HG03139 (cell line): ENCODE results near the gene CENPS.
"Not testable (repeated sequence)": the region's sequence is repeated elsewhere in the genome, so short reads cannot be mapped to it uniquely, and the experiment has no call there.

Source experiments
- ATAC-seq: cut with Tn5 transposase; IDR thresholded peaks from one replicate; pipeline ENCODE4 v1.9.1; 2021; ENCODE audit not compliant: unreplicated experiment

The CENPS gene

DNA sequence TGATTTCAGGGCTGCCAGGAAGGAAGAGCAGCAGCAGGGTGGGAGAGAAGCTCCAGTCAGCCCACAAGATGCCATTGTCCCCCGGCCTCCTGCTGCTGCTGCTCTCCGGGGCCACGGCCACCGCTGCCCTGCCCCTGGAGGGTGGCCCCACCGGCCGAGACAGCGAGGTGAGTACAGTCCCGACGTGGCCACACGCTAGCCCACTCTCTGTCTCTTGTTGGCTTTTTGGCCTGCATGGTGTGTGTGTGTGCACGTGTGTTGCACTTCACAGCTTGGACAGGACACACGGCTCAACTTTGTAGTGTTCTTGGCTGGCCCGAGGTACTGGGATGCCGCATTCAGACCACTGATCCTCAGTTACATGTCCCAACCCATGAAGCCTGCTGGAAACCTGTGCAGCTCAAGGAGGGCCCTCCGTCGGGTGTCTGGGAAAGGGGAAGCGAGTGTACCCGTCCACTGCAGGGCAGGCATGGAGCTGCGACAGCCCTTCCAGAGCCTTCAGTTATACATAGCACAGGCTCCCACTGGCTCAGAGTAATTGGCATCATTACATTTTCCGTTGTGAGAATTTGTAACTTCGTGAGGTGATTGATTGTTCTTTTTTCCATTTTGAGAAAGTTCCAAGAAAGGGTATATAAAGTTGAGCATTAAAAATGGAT is 20.1 kb downstream of the CENPS start:
- ATAC-seq, result no peak

DNA sequence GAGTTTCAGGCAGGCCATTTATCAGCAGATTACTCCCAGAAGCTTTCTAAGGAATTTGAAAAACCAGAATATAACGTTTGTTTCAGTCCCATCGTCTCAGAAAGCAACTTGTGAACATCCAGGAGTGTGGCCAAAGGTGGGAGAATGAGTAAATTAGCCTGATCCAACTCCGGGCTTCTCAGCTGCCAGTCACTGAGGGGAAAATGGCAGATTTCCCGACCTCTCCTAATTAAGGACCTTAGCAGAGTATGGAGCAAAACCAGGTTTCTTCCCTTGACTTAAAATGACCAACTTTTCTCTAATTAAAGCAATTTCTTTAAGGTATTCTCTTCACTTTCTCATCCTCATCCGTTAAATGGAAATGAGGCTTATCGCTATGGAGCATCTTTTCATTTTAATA is 20.6 kb downstream of the CENPS start:
- ATAC-seq, result no peak

DNA sequence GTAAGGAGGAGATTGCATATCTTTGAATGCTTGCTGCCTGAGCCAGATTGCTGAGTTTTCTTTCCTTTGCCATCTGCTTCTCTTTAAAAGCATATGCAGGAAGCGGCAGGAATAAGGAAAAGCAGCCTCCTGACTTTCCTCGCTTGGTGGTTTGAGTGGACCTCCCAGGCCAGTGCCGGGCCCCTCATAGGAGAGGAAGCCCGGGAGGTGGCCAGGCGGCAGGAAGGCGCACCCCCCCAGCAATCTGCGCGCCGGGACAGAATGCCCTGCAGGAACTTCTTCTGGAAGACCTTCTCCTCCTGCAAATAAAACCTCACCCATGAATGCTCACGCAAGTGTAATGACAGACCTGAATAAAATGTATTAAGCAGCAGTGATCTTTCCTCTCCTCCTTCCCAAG is 21.1 kb downstream of the CENPS start:
- ATAC-seq, result no peak

DNA sequence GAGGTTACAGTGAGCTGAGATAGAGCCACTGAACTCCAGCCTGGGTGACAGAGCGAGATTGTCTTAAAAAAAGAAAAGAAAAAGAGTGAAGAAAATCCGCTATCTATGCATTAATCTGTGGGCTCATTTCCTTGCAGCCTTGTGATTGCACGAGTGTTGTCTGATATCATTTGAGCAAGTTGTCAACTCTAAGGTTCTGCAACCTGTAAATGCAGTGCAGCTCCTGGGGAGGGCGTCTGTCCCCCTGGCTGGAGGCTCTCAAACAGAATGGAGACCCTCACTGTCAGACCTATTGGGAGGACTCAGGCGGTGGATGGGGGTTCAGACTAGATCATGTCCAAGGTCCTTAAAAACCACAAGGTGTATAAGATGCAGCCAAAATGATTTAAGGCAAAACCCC is 25.8 kb downstream of the CENPS start:
- no peak for ATAC-seq

DNA sequence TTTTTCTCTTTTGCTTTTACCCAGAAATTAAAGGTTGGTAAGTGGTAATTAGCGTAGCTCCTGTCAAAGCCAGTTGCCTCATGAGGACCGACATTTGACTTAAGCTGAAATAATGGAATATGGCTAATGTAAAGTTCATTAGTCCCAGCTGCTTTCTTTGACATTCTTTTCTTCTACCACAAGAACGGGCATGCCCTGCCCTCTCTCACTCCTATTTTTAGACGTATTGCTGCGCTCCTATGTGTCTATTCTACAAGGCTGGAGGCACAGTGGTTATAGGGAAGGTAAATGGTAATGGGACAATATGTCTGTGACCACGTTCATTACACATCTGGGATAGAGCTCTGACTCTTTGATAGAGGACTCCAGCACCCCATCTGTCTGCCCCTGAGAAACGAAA is 26.4 kb downstream of the CENPS start:
- ATAC-seq, result no peak

DNA sequence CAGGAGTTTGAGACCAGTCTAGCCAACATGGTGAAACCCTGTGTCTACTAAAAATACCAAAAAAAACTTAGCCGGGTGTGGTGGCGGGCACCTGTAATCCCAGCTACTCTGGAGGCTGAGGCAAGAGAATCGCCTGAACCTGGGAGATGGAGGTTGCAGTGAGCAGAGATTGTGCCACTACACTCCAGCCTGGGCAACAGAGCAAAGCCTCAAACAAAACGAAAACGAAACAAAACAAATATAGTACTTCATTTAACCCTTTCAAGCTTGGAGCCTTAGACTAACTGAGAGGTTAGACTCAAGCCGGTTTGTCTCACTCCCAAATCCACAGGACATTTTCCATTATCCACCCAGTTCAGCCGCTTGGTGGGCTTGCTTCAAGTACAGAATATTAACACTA is 27.2 kb downstream of the CENPS start:
- ATAC-seq, result not testable (repeated sequence)

GRCh38 chr1:10457875-10458274 is 27.6 kb downstream of the CENPS start:
- no peak for ATAC-seq

DNA sequence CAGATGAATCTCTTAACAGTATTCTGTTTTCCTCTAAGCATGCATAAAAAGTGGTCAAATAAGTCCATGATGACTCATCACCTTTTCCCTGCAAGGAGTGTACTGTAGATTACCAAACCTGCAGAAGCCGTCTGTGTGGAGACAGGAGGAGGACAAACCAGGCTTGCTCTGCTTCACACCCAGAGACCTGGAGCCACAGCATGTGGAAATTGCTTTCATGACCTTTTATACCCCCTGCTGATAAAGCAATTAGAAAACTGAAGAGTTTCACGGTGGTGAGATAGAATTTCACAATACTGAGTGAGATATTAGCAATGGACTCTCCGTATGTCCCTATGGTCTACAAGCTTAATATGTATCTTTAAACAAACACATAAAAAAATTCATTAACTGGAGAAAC is 29.0 kb downstream of the CENPS start:
- no peak for ATAC-seq

GRCh38 chr1:10467078-10467477 is 36.8 kb downstream of the CENPS start:
- ATAC-seq, result no peak

DNA sequence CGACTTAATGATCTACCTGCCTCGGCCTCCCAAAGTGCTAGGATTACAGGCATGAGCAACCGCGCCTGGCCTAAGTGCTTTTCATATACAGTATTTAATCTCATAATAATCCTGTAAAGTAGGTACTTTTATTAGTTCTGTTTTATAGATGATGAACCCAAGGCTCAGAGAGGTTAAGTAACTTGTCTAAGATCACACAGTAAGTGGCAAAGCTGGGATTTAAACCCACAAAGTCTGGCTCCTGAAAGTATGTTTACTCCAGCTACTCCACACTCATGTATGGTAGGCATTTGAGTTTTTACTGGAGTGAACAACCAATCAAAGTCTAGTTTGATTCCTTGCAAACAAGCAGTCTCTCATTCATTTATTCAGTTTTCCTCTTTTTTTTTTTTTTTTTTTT is 39.8 kb downstream of the CENPS start:
- no peak for ATAC-seq

GRCh38 chr1:10471411-10472219 is 41.4 kb downstream of the CENPS start:
- no peak for ATAC-seq

DNA sequence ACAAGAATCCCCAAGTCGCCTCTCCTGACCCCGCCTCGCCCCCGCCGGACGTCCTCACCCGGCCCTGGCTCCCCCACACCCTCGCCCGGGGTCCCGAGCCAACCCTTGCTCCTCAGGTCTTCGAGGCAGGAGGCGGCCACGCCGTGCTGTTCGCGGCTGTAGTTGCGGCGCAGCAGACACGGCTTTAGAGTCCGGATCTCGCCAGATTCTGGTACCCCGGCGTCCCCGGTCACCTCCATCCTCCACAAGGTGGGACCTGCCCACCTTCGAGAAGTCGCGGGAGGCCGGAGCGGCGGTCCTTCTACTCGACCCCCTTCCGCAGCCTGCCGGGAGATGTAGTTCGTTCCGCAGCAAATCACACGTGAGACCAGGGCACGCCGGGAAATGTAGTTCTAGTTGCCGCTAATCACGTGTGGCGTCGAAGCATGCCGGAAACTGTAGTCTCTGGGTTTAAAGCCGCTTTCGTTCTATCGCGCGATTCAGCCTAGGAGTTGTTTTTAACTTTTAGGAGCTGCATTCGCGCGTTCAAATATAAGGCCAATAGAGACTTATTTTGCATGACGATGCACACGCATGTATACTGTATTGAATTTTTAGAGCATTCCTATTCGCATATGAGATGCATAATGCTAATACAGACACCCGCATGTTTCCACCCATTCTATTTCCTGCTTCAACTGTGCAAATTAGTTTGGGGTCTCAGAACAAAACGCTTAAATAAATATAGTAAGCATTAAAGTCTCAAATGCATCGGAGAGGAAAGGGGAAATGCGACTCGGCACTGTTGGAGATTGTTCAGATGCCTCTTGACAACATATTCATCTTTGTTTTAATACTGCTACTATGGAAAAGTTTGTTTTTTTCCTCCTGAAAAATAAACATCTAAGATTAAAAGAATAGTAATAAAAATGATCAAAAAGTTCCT is 42.2 kb downstream of the CENPS start, which contains the start of gene DFFA:
DFFA (minus strand) TSS at position 310 of the 925 bp plus-strand sequence; CDS start at position 239, 71 bp downstream.
- ATAC-seq, result peak; percentile 67

DNA sequence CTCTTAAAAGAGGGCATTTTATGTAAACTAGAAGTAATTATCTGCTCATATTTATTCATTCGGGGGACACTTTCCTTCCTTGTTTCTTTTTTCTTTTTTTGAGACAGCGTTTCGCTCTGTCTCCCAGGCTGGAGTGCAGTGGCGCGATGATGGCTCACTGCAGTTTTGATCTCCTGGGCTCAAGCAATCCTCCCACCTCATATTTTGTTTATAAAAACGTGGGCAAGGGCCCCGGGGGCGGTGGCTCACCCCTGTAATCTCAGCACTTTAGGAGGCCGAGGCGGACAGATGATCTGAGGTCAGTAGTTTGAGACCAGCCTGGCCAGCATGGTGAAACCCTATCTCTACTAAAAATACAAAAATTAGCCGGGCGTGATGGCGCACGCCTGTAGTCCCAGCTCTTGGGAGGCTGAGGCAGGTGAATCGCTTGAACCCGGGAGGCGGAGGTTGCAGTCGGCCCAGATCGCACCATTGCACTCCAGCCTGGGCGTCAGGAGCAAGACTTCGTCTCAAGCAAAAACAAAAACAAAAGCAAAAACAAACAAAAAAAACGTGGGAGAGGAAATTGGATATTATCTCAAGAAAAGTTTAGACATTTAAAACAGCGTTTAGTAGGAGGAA is 43.0 kb downstream of the CENPS start:
- ATAC-seq, result no peak

DNA sequence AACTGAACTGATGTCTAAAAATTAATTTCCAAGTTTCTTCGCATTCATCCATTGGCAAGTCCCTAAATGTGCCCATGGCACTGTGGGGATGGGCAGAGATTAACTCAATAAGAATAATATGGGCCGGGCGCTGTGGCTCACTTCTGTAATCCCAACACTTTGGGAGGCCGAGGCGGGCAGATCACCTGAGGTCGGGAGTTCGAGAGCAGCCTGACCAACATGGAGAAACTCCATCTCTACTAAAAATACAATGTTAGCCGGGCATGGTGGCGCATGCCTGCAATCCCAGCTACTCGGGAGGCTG is 44.0 kb downstream of the CENPS start:
- not testable (repeated sequence) for ATAC-seq

DNA sequence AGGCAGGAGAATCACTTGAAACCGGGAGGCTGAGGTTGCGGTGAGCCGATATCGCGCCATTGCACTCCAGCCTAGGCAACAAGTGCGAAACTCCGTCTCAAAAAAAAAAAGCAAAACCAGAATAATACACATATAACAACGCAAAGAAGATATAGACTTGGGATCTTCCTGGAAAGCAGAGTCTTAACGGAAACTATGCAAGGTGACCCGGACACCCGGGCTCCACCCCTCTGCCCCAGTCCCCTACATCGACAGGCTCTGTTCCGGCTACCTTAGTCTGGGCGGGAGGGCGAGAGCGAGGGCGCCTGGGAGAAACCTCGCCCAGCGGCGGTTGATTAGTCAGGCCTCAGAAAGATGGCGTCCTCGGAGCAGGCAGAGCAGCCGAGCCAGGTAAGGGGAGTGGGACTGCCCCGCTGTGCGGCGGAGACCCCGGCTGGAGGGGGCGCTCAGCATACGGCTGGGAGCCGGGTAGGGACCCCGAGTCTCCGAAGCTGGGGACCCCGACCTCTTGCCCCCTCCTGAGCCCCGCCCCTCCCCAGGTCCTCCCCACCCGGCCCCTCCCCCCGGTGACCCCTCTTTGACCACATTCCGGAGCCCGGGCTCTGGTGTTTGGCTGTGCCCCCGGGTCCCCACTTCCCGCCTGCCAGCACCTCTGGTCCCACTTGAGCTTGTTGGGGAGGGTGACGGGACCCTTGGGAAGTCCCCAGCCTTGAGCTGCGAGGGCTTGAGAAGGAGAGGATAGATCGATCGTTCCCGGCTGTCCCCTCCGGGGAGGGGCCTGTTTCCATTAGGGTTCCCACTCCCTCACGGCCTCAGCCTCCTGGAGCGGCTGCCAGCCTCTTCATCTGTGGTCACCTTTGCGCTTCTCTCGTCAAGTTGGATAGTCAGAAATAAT is 44.6 kb downstream of the CENPS start, which contains the start of gene PEX14:
PEX14 (plus strand) TSS at position 338 of the 895 bp plus-strand sequence; CDS start at position 355, 17 bp downstream.
- ATAC-seq, result no peak

GRCh38 chr1:10475510-10475909 is 45.3 kb downstream of the CENPS start:
- no peak for ATAC-seq

GRCh38 chr1:10479296-10479695 is 49.1 kb downstream of the CENPS start:
- no peak for ATAC-seq

DNA sequence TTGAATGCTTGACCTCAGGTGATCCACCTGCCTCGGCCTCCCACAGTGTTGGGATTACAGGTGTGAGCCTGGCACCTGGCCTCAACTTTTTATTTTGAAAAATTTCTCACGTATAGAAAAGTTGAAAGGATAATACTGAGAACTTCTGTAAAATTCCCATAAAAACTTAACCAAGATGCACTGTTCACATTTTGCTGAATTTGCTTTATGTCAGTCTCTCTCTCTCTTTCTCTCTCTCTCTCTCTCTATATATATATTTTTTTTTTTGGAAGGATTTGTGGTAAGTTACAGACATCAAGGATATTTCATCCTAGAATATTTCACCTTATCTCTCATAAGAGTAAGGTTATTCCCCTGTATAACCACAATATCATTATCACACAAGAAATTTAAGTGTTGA is 50.4 kb downstream of the CENPS start:
- no peak for ATAC-seq

DNA sequence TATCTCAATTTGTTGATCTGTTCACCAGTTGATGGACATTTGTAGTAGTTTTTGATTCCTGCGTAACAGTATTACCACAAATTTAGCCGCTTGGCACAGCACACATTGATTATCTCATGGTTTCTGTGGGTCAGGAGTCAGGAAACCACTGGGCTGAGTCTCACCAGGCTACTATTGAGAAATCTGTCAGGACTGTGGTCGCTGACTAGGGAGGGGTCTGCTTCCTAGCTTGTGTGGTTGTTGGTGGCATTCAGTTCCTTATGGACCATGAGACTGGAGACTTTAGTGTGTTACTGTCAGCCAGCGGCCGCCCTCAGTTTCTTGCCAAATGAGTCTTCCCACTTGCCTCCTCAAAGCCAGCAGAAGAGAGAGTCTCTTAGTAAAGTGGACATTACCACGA is 54.3 kb downstream of the CENPS start:
- ATAC-seq, result no peak
